Peyer's patch (tissue), 4 donors: Measurements from ENCODE around the gene IL1RAPL1.

Source experiments
- POLR2A ChIP-seq, 2 donors: fragments of 450-650 bp; IDR thresholded peaks; one replicate each; pipeline ENCODE4 v1.5.1; 2017; ENCODE audit warnings: antibody characterized with exemption in 2 of 2, mild to moderate bottlenecking in 2 of 2, moderate library complexity in 2 of 2
- TF ChIP-seq, protein P1 (sequence below), 6 experiments: fragments of 450-650 bp in 4 of 6; fragments of 200-600 bp in 2 of 6; sonication (generic) in 1 of 6; IDR thresholded peaks; one replicate each; pipeline ENCODE4 v1.5.1; 2017 to 2019; ENCODE audit warnings: antibody characterized with exemption in 6 of 6, mild to moderate bottlenecking in 3 of 6, moderate library complexity in 1 of 6

DNA sequence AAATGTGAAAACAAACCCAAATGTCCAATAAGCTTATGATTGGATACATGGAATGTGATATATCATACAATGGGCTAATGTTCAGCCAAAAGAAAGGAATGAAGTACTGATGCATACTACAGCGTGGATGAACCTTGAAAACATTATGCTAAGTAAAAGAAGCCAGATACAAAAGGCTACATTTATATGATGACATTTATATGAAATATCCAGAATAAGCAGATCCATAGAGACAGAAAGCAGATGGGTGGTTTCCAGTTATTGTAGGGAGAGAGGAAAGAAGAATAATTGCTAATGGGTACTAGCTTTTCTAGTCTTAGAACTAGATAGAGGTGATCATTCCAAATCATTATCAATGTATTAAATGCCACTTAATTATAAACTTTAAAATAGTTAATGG is 801.3 kb downstream of the IL1RAPL1 start:
- TF ChIP-seq, protein P1, sequence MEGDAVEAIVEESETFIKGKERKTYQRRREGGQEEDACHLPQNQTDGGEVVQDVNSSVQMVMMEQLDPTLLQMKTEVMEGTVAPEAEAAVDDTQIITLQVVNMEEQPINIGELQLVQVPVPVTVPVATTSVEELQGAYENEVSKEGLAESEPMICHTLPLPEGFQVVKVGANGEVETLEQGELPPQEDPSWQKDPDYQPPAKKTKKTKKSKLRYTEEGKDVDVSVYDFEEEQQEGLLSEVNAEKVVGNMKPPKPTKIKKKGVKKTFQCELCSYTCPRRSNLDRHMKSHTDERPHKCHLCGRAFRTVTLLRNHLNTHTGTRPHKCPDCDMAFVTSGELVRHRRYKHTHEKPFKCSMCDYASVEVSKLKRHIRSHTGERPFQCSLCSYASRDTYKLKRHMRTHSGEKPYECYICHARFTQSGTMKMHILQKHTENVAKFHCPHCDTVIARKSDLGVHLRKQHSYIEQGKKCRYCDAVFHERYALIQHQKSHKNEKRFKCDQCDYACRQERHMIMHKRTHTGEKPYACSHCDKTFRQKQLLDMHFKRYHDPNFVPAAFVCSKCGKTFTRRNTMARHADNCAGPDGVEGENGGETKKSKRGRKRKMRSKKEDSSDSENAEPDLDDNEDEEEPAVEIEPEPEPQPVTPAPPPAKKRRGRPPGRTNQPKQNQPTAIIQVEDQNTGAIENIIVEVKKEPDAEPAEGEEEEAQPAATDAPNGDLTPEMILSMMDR (IDR thresholded peaks at IDR 0.05) = no peak
- TF ChIP-seq POLR2A (IDR thresholded peaks at IDR 0.05) = no peak
